Memory B cell (primary cell): ENCODE data around the gene MEPCE.
"Not testable (repeated sequence)": the region's sequence is repeated elsewhere in the genome, so short reads cannot be mapped to it uniquely, and the experiment has no call there.

ENCODE experiments used
- ATAC-seq: fragments of 150-1000 bp; cut with Tn5 transposase; 2 replicates; pipeline ENCODE4 v1.10.0; 2021; ENCODE audit warnings: low read depth, mild to moderate bottlenecking, moderate library complexity
- DNase-seq, 2 donors: peaks; one replicate each; pipeline ENCODE4 v3.0.0; 2022; ENCODE audit warnings: low spot score in 2 of 2
- H3K27ac Mint-ChIP-seq: one replicate; pipeline ENCODE4 v1.8.0; 2022; ENCODE audit warnings: mild to moderate bottlenecking, moderate library complexity, mixed read lengths
- H3K27me3 Mint-ChIP-seq: one replicate; pipeline ENCODE4 v1.8.0; 2022; ENCODE audit warnings: mixed read lengths
- H3K36me3 Mint-ChIP-seq: one replicate; pipeline ENCODE4 v1.8.0; 2022; ENCODE audit warnings: mild to moderate bottlenecking, mixed read lengths
- H3K4me1 Mint-ChIP-seq: one replicate; pipeline ENCODE4 v1.8.0; 2022; ENCODE audit warnings: mixed read lengths
- H3K4me3 Mint-ChIP-seq: one replicate; pipeline ENCODE4 v1.8.0; 2022; ENCODE audit warnings: mild to moderate bottlenecking, moderate library complexity, mixed read lengths
- H3K9me3 Mint-ChIP-seq: one replicate; pipeline ENCODE4 v1.8.0; 2022; ENCODE audit warnings: mixed read lengths

MEPCE gene

GRCh38 chr7:100434297-100435144 lies 4.9 kb downstream of the MEPCE start:
- Mint-ChIP-seq H3K27me3 (no peaks in the 10 kb centered on the region), H3K4me1 (peaks cover 32% of the 10 kb centered on the region)
- no peak for ATAC-seq

GRCh38 chr7:100435401-100436304 lies 6.0 kb downstream of the MEPCE start:
- Mint-ChIP-seq H3K4me3 (peak overlapping the region; percentile 94), H3K27me3 (no peaks in the 10 kb centered on the region), H3K27ac (peak overlapping the region; percentile 94), H3K4me1 (peaks cover 27% of the 10 kb centered on the region), H3K36me3 (peaks cover 7% of the 10 kb centered on the region), H3K9me3 (no peaks in the 10 kb centered on the region)
- ATAC-seq (peak; percentile 34), DNase-seq (peak in 1 of 2 donors; percentile 52)

More at GRCh38 chr7:100434297-100435144, 4.9 kb downstream of the MEPCE start:
- Mint-ChIP-seq H3K4me3 (peak overlapping the region; percentile 91), H3K9me3 (no peaks in the 10 kb centered on the region), H3K27ac (peak overlapping the region; percentile 94), H3K36me3 (peaks cover 7% of the 10 kb centered on the region)
- DNase-seq = no peak

- H3K27ac Mint-ChIP-seq = no peak overlapping the region
- H3K4me1 Mint-ChIP-seq = peaks cover 18% of the 10 kb centered on the region
- H3K36me3 Mint-ChIP-seq = peaks cover 7% of the 10 kb centered on the region
- H3K27me3 Mint-ChIP-seq = no peaks in the 10 kb centered on the region
- peak overlapping the region; percentile 94 for H3K4me3 Mint-ChIP-seq
- H3K9me3 Mint-ChIP-seq = no peaks in the 10 kb centered on the region
- no peak for DNase-seq
- ATAC-seq = no peak
Measured at GRCh38 chr7:100437150-100438100, 7.8 kb downstream of the MEPCE start.

GRCh38 chr7:100438172-100438571 lies 8.5 kb downstream of the MEPCE start:
- ATAC-seq = no peak
- DNase-seq = no peak
- Mint-ChIP-seq H3K27me3 (no peaks in the 10 kb centered on the region), H3K9me3 (no peaks in the 10 kb centered on the region), H3K36me3 (peaks cover 7% of the 10 kb centered on the region), H3K4me1 (peaks cover 16% of the 10 kb centered on the region), H3K27ac (no peak overlapping the region), H3K4me3 (no peak overlapping the region)

GRCh38 chr7:100438731-100439130 lies 9.1 kb downstream of the MEPCE start:
- H3K27ac Mint-ChIP-seq, DNase-seq, H3K9me3 Mint-ChIP-seq, H3K4me3 Mint-ChIP-seq, H3K36me3 Mint-ChIP-seq, ATAC-seq, H3K27me3 Mint-ChIP-seq: not testable (repeated sequence)
- H3K4me1 Mint-ChIP-seq = peaks cover 13% of the 10 kb centered on the region

DNA sequence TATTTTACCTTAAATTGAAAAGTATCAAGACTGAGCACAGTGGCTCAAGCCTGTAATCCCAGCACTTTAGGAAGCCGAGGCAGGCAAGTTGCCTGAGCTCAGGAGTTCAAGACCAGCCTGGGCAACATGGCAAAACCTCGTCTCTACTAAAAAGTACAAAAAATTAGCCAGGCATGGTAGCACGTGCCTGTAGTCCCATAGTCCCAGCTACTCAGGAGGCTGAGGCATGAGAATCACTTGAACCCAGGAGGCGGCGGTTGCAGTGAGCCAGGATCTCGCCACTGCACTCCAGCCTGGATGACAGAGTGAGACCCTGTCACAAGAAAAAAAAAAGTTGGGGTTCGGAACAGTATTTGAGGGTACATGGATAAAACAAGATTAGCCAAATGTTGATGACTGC lies 9.6 kb downstream of the MEPCE start:
- H3K27me3 Mint-ChIP-seq, H3K4me1 Mint-ChIP-seq, DNase-seq, H3K4me3 Mint-ChIP-seq, ATAC-seq, H3K36me3 Mint-ChIP-seq, H3K9me3 Mint-ChIP-seq, H3K27ac Mint-ChIP-seq: not testable (repeated sequence)

- H3K36me3 Mint-ChIP-seq = no peaks in the 10 kb centered on the region
- H3K27ac Mint-ChIP-seq = no peak overlapping the region
- H3K4me1 Mint-ChIP-seq = peaks cover 7% of the 10 kb centered on the region
- H3K4me3 Mint-ChIP-seq = no peak overlapping the region
- H3K27me3 Mint-ChIP-seq = no peaks in the 10 kb centered on the region
- no peak for ATAC-seq
- no peak for DNase-seq
- H3K9me3 Mint-ChIP-seq = no peaks in the 10 kb centered on the region
Measured at GRCh38 chr7:100441641-100442535, 12.3 kb downstream of the MEPCE start.

GRCh38 chr7:100443096-100443840 lies 13.6 kb downstream of the MEPCE start:
- H3K4me1 Mint-ChIP-seq = peaks cover 7% of the 10 kb centered on the region
- DNase-seq = no peak
- peak overlapping the region; percentile 22 for H3K27ac Mint-ChIP-seq
- H3K27me3 Mint-ChIP-seq = no peaks in the 10 kb centered on the region
- H3K36me3 Mint-ChIP-seq = no peaks in the 10 kb centered on the region
- H3K9me3 Mint-ChIP-seq = no peaks in the 10 kb centered on the region
- no peak overlapping the region for H3K4me3 Mint-ChIP-seq
- no peak for ATAC-seq

- Mint-ChIP-seq H3K4me3 (peak overlapping the region; percentile 32), H3K27me3 (no peaks in the 10 kb centered on the region), H3K36me3 (no peaks in the 10 kb centered on the region), H3K9me3 (no peaks in the 10 kb centered on the region), H3K4me1 (peaks cover 7% of the 10 kb centered on the region), H3K27ac (peak overlapping the region; percentile 55)
- no peak for DNase-seq
- peak; percentile 26 for ATAC-seq
Measured at GRCh38 chr7:100444311-100445278, 15.0 kb downstream of the MEPCE start.

- H3K4me3 Mint-ChIP-seq = no peak overlapping the region
- H3K9me3 Mint-ChIP-seq = no peaks in the 10 kb centered on the region
- ATAC-seq = no peak
- peaks cover 11% of the 10 kb centered on the region for H3K4me1 Mint-ChIP-seq
- no peaks in the 10 kb centered on the region for H3K36me3 Mint-ChIP-seq
- no peak for DNase-seq
- no peak overlapping the region for H3K27ac Mint-ChIP-seq
- H3K27me3 Mint-ChIP-seq = no peaks in the 10 kb centered on the region
Measured at GRCh38 chr7:100446040-100446439, 16.4 kb downstream of the MEPCE start.

GRCh38 chr7:100447363-100447762 lies 17.7 kb downstream of the MEPCE start:
- not testable (repeated sequence) for DNase-seq, H3K27me3 Mint-ChIP-seq, H3K27ac Mint-ChIP-seq, ATAC-seq, H3K4me3 Mint-ChIP-seq, H3K9me3 Mint-ChIP-seq, H3K36me3 Mint-ChIP-seq
- peaks cover 11% of the 10 kb centered on the region for H3K4me1 Mint-ChIP-seq
